ENCODE measurements around the gene PDXDC1.

DNA sequence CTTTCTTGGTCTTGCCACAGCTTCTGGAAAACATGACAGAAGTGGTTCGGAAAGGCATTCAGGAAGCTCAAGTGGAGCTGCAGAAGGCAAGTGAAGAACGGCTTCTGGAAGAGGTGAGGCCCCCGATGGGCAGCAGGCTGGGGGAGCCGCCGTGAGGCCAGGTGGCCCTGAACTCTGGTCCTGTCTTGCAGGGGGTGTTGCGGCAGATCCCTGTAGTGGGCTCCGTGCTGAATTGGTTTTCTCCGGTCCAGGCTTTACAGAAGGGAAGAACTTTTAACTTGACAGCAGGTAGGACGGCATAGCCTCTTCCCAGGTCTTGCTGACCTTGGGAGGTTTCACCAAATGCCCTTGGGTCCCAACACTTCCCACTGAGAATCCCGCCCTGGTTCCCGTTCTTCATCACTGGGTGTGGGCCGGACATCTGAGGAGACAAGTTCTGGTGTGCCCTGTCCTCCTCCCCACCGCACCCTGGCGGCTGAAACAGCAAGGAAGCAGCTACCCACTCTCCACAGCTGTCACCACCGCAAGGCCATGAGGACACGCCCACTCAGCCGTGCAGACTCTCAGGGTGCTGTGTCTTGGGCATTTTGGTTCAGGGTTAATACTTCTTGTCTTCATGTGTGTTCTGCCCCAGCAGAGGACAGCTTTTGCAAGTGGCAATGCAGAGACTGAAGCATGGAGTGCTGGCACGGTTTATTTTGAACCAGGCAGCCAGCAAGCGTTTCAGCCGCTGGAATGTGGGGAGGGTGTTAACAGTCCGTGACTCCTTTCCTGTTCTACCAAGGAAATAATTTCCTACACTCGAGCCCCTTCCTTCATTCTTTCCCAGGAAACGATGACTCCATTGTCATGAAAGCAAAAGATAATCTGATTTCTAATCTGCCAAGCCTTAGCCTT, 59.7 kb downstream of the PDXDC1 start:
- TF ChIP-seq, protein P1, sequence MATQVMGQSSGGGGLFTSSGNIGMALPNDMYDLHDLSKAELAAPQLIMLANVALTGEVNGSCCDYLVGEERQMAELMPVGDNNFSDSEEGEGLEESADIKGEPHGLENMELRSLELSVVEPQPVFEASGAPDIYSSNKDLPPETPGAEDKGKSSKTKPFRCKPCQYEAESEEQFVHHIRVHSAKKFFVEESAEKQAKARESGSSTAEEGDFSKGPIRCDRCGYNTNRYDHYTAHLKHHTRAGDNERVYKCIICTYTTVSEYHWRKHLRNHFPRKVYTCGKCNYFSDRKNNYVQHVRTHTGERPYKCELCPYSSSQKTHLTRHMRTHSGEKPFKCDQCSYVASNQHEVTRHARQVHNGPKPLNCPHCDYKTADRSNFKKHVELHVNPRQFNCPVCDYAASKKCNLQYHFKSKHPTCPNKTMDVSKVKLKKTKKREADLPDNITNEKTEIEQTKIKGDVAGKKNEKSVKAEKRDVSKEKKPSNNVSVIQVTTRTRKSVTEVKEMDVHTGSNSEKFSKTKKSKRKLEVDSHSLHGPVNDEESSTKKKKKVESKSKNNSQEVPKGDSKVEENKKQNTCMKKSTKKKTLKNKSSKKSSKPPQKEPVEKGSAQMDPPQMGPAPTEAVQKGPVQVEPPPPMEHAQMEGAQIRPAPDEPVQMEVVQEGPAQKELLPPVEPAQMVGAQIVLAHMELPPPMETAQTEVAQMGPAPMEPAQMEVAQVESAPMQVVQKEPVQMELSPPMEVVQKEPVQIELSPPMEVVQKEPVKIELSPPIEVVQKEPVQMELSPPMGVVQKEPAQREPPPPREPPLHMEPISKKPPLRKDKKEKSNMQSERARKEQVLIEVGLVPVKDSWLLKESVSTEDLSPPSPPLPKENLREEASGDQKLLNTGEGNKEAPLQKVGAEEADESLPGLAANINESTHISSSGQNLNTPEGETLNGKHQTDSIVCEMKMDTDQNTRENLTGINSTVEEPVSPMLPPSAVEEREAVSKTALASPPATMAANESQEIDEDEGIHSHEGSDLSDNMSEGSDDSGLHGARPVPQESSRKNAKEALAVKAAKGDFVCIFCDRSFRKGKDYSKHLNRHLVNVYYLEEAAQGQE (IDR thresholded peaks at IDR 0.05; ENCODE audit: insufficient replicate concordance, low read depth), result no peak
- TF ChIP-seq, protein P2, sequence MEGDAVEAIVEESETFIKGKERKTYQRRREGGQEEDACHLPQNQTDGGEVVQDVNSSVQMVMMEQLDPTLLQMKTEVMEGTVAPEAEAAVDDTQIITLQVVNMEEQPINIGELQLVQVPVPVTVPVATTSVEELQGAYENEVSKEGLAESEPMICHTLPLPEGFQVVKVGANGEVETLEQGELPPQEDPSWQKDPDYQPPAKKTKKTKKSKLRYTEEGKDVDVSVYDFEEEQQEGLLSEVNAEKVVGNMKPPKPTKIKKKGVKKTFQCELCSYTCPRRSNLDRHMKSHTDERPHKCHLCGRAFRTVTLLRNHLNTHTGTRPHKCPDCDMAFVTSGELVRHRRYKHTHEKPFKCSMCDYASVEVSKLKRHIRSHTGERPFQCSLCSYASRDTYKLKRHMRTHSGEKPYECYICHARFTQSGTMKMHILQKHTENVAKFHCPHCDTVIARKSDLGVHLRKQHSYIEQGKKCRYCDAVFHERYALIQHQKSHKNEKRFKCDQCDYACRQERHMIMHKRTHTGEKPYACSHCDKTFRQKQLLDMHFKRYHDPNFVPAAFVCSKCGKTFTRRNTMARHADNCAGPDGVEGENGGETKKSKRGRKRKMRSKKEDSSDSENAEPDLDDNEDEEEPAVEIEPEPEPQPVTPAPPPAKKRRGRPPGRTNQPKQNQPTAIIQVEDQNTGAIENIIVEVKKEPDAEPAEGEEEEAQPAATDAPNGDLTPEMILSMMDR (IDR thresholded peaks at IDR 0.05; ENCODE audit: insufficient read depth, low read length), result no peak
- no peak for TF ChIP-seq POLR2AphosphoS5 (IDR thresholded peaks at IDR 0.05; ENCODE audit: low read depth)

Data from HL-60 (cell line).